Hepatocyte (in vitro differentiated cells): Measurements from ENCODE around the gene SNX9. TPM values are rescaled to one million over a fixed set of nuclear protein-coding genes. Genes with fewer than 3 reads are reported as not detected.
"Not testable (repeated sequence)": the region's sequence is repeated elsewhere in the genome, so short reads cannot be mapped to it uniquely, and the experiment has no call there.

Experiments
- DNase-seq: peaks from one replicate; pipeline ENCODE4 v3.0.0-alpha.2; 2016; ENCODE audit warnings: low spot score
- H2AFZ ChIP-seq: fragments of 200-600 bp; sonication (generic); 2 replicates; pipeline ENCODE4 v1.6.0; 2016; ENCODE audit warnings: antibody characterized with exemption, mild to moderate bottlenecking
- H3K27ac ChIP-seq: fragments of 200-600 bp; sonication (generic); 2 replicates; pipeline ENCODE4 v1.5.1; 2016; ENCODE audit warnings: mild to moderate bottlenecking
- H3K27me3 ChIP-seq: fragments of 200-600 bp; sonication (generic); 2 replicates; pipeline ENCODE4 v1.6.1; 2016
- H3K36me3 ChIP-seq: fragments of 200-600 bp; sonication (generic); replicated peaks from 2 replicates; pipeline ENCODE4 v1.5.1; 2016; ENCODE audit warnings: low read depth; ENCODE audit not compliant: insufficient read depth
- H3K4me1 ChIP-seq: fragments of 200-600 bp; sonication (generic); 2 replicates; pipeline ENCODE4 v1.5.1; 2016; ENCODE audit warnings: mild to moderate bottlenecking, moderate library complexity; ENCODE audit not compliant: insufficient read depth
- H3K4me2 ChIP-seq: fragments of 200-600 bp; sonication (generic); 2 replicates; pipeline ENCODE4 v1.6.0; 2016
- H3K4me3 ChIP-seq: fragments of 200-600 bp; sonication (generic); 2 replicates; pipeline ENCODE4 v1.5.1; 2016; ENCODE audit warnings: mild to moderate bottlenecking
- H3K79me2 ChIP-seq: fragments of 200-600 bp; sonication (generic); 2 replicates; pipeline ENCODE4 v1.6.0; 2017; ENCODE audit warnings: mild to moderate bottlenecking
- H3K9me2 ChIP-seq: fragments of 200-600 bp; sonication (generic); replicated peaks from 2 replicates; pipeline ENCODE4 v1.6.0; 2017; ENCODE audit warnings: mild to moderate bottlenecking; ENCODE audit not compliant: insufficient read depth
- H3K9me3 ChIP-seq: fragments of 200-600 bp; sonication (generic); 2 replicates; pipeline ENCODE4 v1.5.1; 2016; ENCODE audit warnings: low read depth, mild to moderate bottlenecking
- H4K20me1 ChIP-seq: fragments of 200-600 bp; sonication (generic); 2 replicates; pipeline ENCODE4 v1.6.0; 2016; ENCODE audit warnings: mild to moderate bottlenecking; ENCODE audit not compliant: insufficient read depth, poor library complexity, severe bottlenecking
- CTCF ChIP-seq: fragments of 200-600 bp; sonication (generic); IDR thresholded peaks from 2 replicates; pipeline ENCODE4 v1.5.1; 2016; ENCODE audit warnings: antibody characterized with exemption, mild to moderate bottlenecking; ENCODE audit not compliant: poor library complexity
- EZH2 ChIP-seq: fragments of 200-600 bp; sonication (generic); IDR thresholded peaks from 2 replicates; pipeline ENCODE4 v1.6.1; 2016; ENCODE audit warnings: antibody characterized with exemption, mild to moderate bottlenecking, borderline replicate concordance
- EZH2phosphoT487 ChIP-seq: fragments of 200-600 bp; sonication (generic); IDR thresholded peaks from one replicate; pipeline ENCODE4 v1.6.1; 2018; ENCODE audit warnings: antibody characterized with exemption, mild to moderate bottlenecking, low read depth, moderate library complexity; ENCODE audit not compliant: unreplicated experiment, severe bottlenecking
- WGBS: methylation state at CpG from one replicate; pipeline ENCODE4 v1.1.6; 2016; ENCODE audit warnings: low lambda C conversion rate; ENCODE audit errors: missing lambda C conversion rate; 5-methylcytosine and 5-hydroxymethylcytosine counted together
- polyA plus RNA-seq: library from polyadenylated mRNA; unstranded; fragments of >200 nt; fragmentation: Nextera tagmentation; extraction: Ambion mirVana; gene quantifications from 2 replicates; pipeline ENCODE4 v1.2.1, GENCODE V29; 2016
- total RNA-seq: library from RNA; depleted of rRNA; stranded (reverse); fragments of >200 nt; gene quantifications from 2 replicates; pipeline ENCODE4 v1.2.3, GENCODE V29; 2014

SNX9 gene
- total and polyA plus RNA-seq, 2 experiments from 2014 or later: 34.1 to 34.7 TPM

- H3K4me3 ChIP-seq: no peak overlapping the region
- H3K36me3 ChIP-seq: no peaks in the 10 kb centered on the region
- no peaks in the 10 kb centered on the region for H3K4me1 ChIP-seq
- H4K20me1 ChIP-seq: no peaks in the 10 kb centered on the region
- H3K9me3 ChIP-seq: no peaks in the 10 kb centered on the region
- no peaks in the 10 kb centered on the region for H3K79me2 ChIP-seq
- H3K9me2 ChIP-seq: no peaks in the 10 kb centered on the region
- H3K27ac ChIP-seq: no peak overlapping the region
- TF ChIP-seq EZH2: no peak
- no peak for TF ChIP-seq EZH2phosphoT487
- TF ChIP-seq CTCF: no peak
- H3K4me2 ChIP-seq: no peak overlapping the region
- DNase-seq: no peak
- H3K27me3 ChIP-seq: no peaks in the 10 kb centered on the region
- 86% methylated on average over 3 of the region's 3 CpGs for WGBS
- H2AFZ ChIP-seq: no peak overlapping the region
Measured at GRCh38 chr6:157937318-157937717, 114.3 kb downstream of the SNX9 start.

- no peak overlapping the region for H3K27ac ChIP-seq
- no peak for TF ChIP-seq EZH2
- TF ChIP-seq CTCF: no peak
- TF ChIP-seq EZH2phosphoT487: no peak
- no peaks in the 10 kb centered on the region for H3K27me3 ChIP-seq
- H3K4me1 ChIP-seq: no peaks in the 10 kb centered on the region
- H3K36me3 ChIP-seq: no peaks in the 10 kb centered on the region
- H3K4me3 ChIP-seq: no peak overlapping the region
- no peak for DNase-seq
- H3K4me2 ChIP-seq: no peak overlapping the region
- H3K9me2 ChIP-seq: no peaks in the 10 kb centered on the region
- no peaks in the 10 kb centered on the region for H3K9me3 ChIP-seq
- no peak overlapping the region for H2AFZ ChIP-seq
- H3K79me2 ChIP-seq: no peaks in the 10 kb centered on the region
- no peaks in the 10 kb centered on the region for H4K20me1 ChIP-seq
- 92% methylated on average over 6 of the region's 6 CpGs for WGBS
Measured at GRCh38 chr6:157937916-157938315, 114.9 kb downstream of the SNX9 start.

DNA sequence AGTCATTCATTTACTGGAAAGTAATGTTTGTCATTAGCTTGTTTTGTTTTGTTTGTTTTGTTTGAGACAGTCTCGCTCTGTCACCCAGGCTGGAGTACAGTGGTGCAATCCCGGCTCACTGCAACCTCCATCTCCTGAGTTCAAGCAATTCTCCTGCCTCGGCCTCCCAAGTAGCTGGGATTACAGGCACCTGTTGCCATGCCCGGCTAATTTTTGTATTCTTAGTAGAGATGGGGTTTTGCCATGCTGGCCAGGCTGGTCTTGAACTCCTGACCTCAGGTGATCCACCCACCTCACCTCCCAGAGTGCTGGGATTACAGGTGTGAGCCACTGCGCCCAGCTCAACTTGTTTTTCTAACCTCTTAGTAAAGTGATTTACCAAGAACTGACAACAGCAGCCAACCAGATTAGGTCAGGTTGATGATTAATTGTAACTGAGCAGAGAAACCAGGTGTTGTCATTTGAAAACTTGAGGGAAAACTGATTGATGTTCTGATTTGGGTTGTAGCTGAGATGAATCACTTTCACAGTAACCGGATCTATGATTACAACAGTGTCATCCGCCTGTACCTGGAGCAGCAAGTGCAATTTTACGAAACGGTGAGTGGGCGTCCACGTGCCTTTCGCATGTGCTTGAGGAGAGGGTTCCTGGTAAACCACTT lies 117.5 kb downstream of the SNX9 start:
- H4K20me1 ChIP-seq, H3K4me1 ChIP-seq, H2AFZ ChIP-seq, H3K4me2 ChIP-seq, H3K4me3 ChIP-seq, H3K9me2 ChIP-seq, H3K79me2 ChIP-seq, H3K36me3 ChIP-seq, H3K9me3 ChIP-seq, H3K27me3 ChIP-seq: not testable (repeated sequence)
- DNase-seq: peak; percentile 39
- peak overlapping the region; percentile 25 for H3K27ac ChIP-seq
- 83% methylated on average over 12 of the region's 12 CpGs for WGBS

GRCh38 chr6:157941101-157941863 lies 118.2 kb downstream of the SNX9 start:
- Histone ChIP-seq H3K27me3 (no peaks in the 10 kb centered on the region), H2AFZ (no peak overlapping the region), H3K27ac (peak overlapping the region; percentile 22), H4K20me1 (no peaks in the 10 kb centered on the region), H3K4me1 (no peaks in the 10 kb centered on the region), H3K4me3 (no peak overlapping the region), H3K9me2 (no peaks in the 10 kb centered on the region), H3K79me2 (no peaks in the 10 kb centered on the region), H3K4me2 (no peak overlapping the region), H3K36me3 (no peaks in the 10 kb centered on the region), H3K9me3 (no peaks in the 10 kb centered on the region)
- TF ChIP-seq EZH2phosphoT487: no peak
- no peak for TF ChIP-seq EZH2
- TF ChIP-seq CTCF: no peak
- DNase-seq: no peak
- WGBS: 93% methylated on average over 13 of the region's 13 CpGs
